Stimulated activated naive CD8-positive, alpha-beta T cell treated with anti-CD3 and anti-CD28 coated beads, Interleukin-15, Interleukin-2, amounts not matched to agents 100 ng/mL and 50 ng/mL, for 24 hours (primary cell): ENCODE results near the gene RB1.

Experiments used
- H3K27ac Mint-ChIP-seq: one replicate; pipeline ENCODE4 v1.8.0; 2021; ENCODE audit warnings: mild to moderate bottlenecking, mixed read lengths
- H3K27me3 Mint-ChIP-seq: one replicate; pipeline ENCODE4 v1.8.0; 2021; ENCODE audit warnings: mixed read lengths
- H3K36me3 Mint-ChIP-seq: one replicate; pipeline ENCODE4 v1.8.0; 2021; ENCODE audit warnings: low read depth, mixed read lengths
- H3K4me1 Mint-ChIP-seq: one replicate; pipeline ENCODE4 v1.8.0; 2021; ENCODE audit warnings: low read depth, mixed read lengths
- H3K4me3 Mint-ChIP-seq: one replicate; pipeline ENCODE4 v1.8.0; 2021; ENCODE audit warnings: mild to moderate bottlenecking, mixed read lengths
- H3K9me3 Mint-ChIP-seq: one replicate; pipeline ENCODE4 v1.8.0; 2021; ENCODE audit warnings: mixed read lengths

Gene RB1

DNA sequence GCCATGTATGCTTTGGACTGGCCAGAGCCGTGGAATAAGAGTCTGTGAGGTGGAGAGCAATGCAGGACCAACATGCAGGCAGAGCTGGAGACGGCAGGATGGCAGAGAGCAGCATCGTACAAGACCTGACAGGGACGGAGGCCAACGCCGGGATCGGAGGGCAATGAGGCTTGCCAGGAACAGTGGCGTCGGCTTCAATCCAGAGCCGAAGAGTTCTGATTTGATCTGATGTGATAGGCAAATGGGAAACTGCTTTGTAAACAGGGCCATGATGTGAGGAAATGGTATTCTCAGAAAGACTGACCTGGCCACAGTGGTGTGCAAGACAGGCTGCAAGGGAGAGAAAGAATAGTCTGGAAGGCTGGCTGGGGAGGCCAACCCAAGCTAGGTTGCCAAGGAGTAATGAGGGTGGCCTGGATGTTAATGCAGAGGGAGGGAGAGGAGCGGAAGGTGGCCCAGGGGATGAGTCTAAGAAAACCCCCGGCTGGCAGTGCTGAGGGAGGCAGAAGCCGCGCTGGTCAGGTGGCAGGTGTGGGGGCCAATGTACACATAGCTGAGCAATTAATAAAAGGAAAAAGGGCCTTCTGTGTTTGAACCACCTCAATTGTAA, 202.6 kb downstream of the RB1 start:
- Mint-ChIP-seq H3K9me3 (peaks cover 4% of the 10 kb centered on the region), H3K27me3 (no peaks in the 10 kb centered on the region), H3K4me3 (peak overlapping the region; percentile 61), H3K4me1 (peaks cover 53% of the 10 kb centered on the region), H3K27ac (peak overlapping the region; percentile 92), H3K36me3 (peaks cover 3% of the 10 kb centered on the region)

GRCh38 chr13:48507021-48507420, 203.5 kb downstream of the RB1 start:
- Mint-ChIP-seq H3K9me3 (peaks cover 4% of the 10 kb centered on the region), H3K27me3 (no peaks in the 10 kb centered on the region), H3K27ac (no peak overlapping the region), H3K4me3 (no peak overlapping the region), H3K4me1 (peaks cover 47% of the 10 kb centered on the region), H3K36me3 (peaks cover 3% of the 10 kb centered on the region)

- H3K27ac Mint-ChIP-seq, result no peak overlapping the region
Observed at GRCh38 chr13:48508011-48508410, 204.5 kb downstream of the RB1 start.

GRCh38 chr13:48510698-48511097, 207.1 kb downstream of the RB1 start:
- Mint-ChIP-seq H3K27ac (no peak overlapping the region), H3K36me3 (no peaks in the 10 kb centered on the region), H3K4me3 (no peak overlapping the region), H3K9me3 (no peaks in the 10 kb centered on the region), H3K27me3 (no peaks in the 10 kb centered on the region), H3K4me1 (peaks cover 25% of the 10 kb centered on the region)

More at GRCh38 chr13:48508011-48508410, 204.5 kb downstream of the RB1 start:
- Mint-ChIP-seq H3K27me3 (no peaks in the 10 kb centered on the region), H3K36me3 (peaks cover 3% of the 10 kb centered on the region), H3K9me3 (peaks cover 4% of the 10 kb centered on the region), H3K4me1 (peaks cover 47% of the 10 kb centered on the region), H3K4me3 (no peak overlapping the region)

DNA sequence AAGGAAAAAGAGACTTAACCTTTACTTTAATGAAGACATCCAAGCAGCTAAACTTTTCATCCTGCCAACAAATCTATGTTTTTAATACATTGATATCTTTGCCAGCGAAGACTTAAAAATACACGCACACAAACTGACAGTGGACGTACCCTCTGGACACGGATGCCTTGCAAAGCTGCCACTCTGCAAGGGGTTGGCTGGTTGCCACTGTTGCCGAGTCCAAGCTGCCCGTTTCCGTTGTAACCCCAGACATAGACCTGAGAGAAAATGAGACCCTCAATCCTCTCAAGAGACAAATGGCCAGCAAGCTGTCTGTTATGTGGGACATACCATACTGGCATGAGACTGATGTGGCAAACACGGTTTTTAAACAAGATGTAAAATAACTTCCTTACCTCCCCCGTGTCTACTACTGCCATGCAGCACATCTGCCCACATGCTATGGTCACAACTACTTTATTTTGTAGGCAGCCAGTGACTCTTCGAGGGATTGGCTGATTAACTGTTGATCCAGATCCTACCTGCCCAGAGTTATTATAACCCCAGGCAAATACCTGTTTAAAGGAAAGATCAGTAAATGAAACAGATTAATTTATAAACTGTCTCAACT, 208.2 kb downstream of the RB1 start:
- no peak overlapping the region for H3K27ac Mint-ChIP-seq
- H3K4me1 Mint-ChIP-seq, result peaks cover 15% of the 10 kb centered on the region
- no peaks in the 10 kb centered on the region for H3K36me3 Mint-ChIP-seq
- H3K4me3 Mint-ChIP-seq, result no peak overlapping the region
- no peaks in the 10 kb centered on the region for H3K9me3 Mint-ChIP-seq
- no peaks in the 10 kb centered on the region for H3K27me3 Mint-ChIP-seq

DNA sequence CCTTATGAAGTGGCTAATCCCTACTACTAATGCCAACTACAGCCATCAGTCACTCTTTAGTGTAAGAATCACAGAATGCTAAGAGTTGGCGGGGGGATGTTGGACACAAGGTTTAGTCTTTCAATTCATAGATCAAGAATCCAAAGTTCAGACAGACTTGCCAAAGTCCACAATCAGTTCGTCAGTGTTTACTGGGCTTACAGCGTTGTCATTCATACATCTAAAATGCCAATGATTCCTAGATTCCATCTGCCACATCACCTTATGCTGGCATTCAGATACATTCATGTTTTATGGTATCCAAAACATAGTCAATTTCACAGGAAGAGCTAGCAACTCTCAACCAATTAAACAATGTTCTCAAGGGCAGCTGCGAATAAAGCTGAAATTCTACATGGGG, 211.2 kb downstream of the RB1 start:
- Mint-ChIP-seq H3K9me3 (no peaks in the 10 kb centered on the region), H3K36me3 (no peaks in the 10 kb centered on the region)

GRCh38 chr13:48515732-48516131, 212.2 kb downstream of the RB1 start:
- H3K27ac Mint-ChIP-seq, result no peak overlapping the region
- no peaks in the 10 kb centered on the region for H3K36me3 Mint-ChIP-seq

More for the DNA sequence above, 211.2 kb downstream of the RB1 start:
- H3K4me1 Mint-ChIP-seq, result peaks cover 4% of the 10 kb centered on the region
- no peaks in the 10 kb centered on the region for H3K27me3 Mint-ChIP-seq
- no peak overlapping the region for H3K27ac Mint-ChIP-seq
- no peak overlapping the region for H3K4me3 Mint-ChIP-seq

GRCh38 chr13:48518083-48518482, 214.5 kb downstream of the RB1 start:
- Mint-ChIP-seq H3K4me3 (no peak overlapping the region), H3K9me3 (no peaks in the 10 kb centered on the region), H3K4me1 (no peaks in the 10 kb centered on the region), H3K27me3 (no peaks in the 10 kb centered on the region), H3K36me3 (no peaks in the 10 kb centered on the region), H3K27ac (no peak overlapping the region)

More at GRCh38 chr13:48515732-48516131, 212.2 kb downstream of the RB1 start:
- H3K9me3 Mint-ChIP-seq, result no peaks in the 10 kb centered on the region
- H3K4me1 Mint-ChIP-seq, result no peaks in the 10 kb centered on the region
- H3K4me3 Mint-ChIP-seq, result no peak overlapping the region
- H3K27me3 Mint-ChIP-seq, result no peaks in the 10 kb centered on the region

DNA sequence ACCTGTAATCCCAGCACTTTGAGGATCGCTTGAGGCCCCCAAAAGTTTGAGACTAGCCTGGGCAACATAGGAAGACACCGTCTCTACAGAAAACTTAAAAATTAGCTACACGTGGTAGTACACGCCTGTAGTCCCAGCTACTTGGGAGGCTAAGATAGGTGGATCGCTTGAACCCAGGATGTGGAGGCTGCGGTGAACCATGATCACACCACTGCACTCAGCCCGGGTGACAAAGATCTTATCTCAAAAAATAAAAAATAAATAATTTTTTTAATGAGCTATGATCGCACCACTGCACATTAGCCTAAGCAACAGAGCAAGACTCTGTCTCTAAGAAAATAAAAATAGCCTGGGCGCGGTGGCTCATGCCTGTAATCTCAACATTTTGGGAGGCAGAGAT, 222.7 kb downstream of the RB1 start:
- no peaks in the 10 kb centered on the region for H3K36me3 Mint-ChIP-seq
- no peak overlapping the region for H3K27ac Mint-ChIP-seq
- H3K9me3 Mint-ChIP-seq, result no peaks in the 10 kb centered on the region
- peaks cover 10% of the 10 kb centered on the region for H3K4me1 Mint-ChIP-seq
- H3K4me3 Mint-ChIP-seq, result no peak overlapping the region
- peaks cover 3% of the 10 kb centered on the region for H3K27me3 Mint-ChIP-seq

DNA sequence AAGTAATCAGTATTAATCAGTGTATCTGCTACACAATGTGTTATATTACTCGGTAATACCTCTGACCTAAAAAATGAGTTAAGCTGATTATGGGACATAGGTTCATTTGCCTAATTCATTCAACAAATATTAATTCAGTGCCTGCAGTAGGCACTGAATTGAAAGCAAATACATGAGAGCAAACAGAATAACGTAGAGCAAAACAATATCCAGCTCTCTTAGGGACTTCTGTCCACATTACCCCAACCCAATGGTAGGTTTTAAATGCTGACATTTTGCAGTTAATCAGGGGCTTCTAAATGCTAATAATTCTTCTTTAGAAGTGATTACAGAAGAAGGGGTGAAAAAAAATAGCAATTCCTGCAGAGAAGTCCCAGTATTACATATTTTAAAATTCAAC, 224.4 kb downstream of the RB1 start:
- Mint-ChIP-seq H3K27me3 (peaks cover 3% of the 10 kb centered on the region), H3K36me3 (no peaks in the 10 kb centered on the region), H3K4me3 (no peak overlapping the region), H3K9me3 (no peaks in the 10 kb centered on the region), H3K27ac (no peak overlapping the region), H3K4me1 (peaks cover 22% of the 10 kb centered on the region)

DNA sequence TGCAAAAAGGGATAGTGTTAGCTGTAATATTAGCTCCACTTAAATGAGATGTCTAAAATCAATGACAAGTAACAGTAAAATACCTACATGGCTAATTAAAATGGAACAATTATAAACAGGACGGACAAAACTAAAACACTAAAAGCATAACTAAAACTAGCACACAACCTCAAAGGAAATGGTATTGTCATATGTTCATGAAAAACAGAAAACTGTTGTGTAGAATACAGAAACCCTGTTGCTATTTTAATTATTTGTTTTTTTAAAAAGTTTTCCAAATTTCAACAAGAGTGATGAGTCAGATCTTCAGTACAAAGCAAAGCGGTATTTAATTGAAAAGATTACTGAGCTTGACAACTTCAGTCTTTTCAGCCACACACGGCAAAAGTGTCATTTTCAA, 225.2 kb downstream of the RB1 start:
- Mint-ChIP-seq H3K27ac (no peak overlapping the region), H3K4me1 (peaks cover 28% of the 10 kb centered on the region), H3K9me3 (no peaks in the 10 kb centered on the region), H3K36me3 (no peaks in the 10 kb centered on the region), H3K4me3 (no peak overlapping the region), H3K27me3 (peaks cover 3% of the 10 kb centered on the region)

- Mint-ChIP-seq H3K27ac (no peak overlapping the region), H3K9me3 (peaks cover 4% of the 10 kb centered on the region), H3K4me3 (peak overlapping the region; percentile 89), H3K4me1 (peaks cover 32% of the 10 kb centered on the region), H3K36me3 (no peaks in the 10 kb centered on the region), H3K27me3 (peaks cover 4% of the 10 kb centered on the region)
Observed at GRCh38 chr13:48530833-48531232, 227.3 kb downstream of the RB1 start.
